Testis (tissue), 2 donors: Measurements from ENCODE around the gene TEX101.

Source experiments
- POLR2A ChIP-seq: fragments of 450-650 bp; IDR thresholded peaks from one replicate; pipeline ENCODE4 v1.6.1; 2017; ENCODE audit warnings: antibody characterized with exemption, mild to moderate bottlenecking, moderate library complexity
- TF ChIP-seq, protein P1 (sequence below), 3 experiments: fragments of 450-650 bp in 2 of 3; fragments of 200-600 bp in 1 of 3; sonication (generic) in 1 of 3; IDR thresholded peaks; one replicate each; pipeline ENCODE4 v1.5.1; 2016 to 2019; ENCODE audit warnings: antibody characterized with exemption in 3 of 3, mild to moderate bottlenecking in 2 of 3, moderate library complexity in 1 of 3

GRCh38 chr19:43455321-43456113, 40.8 kb downstream of the TEX101 start:
- TF ChIP-seq POLR2A: no peak
- TF ChIP-seq, protein P1, sequence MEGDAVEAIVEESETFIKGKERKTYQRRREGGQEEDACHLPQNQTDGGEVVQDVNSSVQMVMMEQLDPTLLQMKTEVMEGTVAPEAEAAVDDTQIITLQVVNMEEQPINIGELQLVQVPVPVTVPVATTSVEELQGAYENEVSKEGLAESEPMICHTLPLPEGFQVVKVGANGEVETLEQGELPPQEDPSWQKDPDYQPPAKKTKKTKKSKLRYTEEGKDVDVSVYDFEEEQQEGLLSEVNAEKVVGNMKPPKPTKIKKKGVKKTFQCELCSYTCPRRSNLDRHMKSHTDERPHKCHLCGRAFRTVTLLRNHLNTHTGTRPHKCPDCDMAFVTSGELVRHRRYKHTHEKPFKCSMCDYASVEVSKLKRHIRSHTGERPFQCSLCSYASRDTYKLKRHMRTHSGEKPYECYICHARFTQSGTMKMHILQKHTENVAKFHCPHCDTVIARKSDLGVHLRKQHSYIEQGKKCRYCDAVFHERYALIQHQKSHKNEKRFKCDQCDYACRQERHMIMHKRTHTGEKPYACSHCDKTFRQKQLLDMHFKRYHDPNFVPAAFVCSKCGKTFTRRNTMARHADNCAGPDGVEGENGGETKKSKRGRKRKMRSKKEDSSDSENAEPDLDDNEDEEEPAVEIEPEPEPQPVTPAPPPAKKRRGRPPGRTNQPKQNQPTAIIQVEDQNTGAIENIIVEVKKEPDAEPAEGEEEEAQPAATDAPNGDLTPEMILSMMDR (IDR thresholded peaks at IDR 0.05): no peak
